Karpas-422 (cell line): ENCODE data around the gene KCNAB2. TPM values are rescaled to one million over a fixed set of nuclear protein-coding genes. Genes with fewer than 3 reads are reported as not detected.

Source experiments
- DNase-seq: peaks from one replicate; pipeline ENCODE4 v3.0.0-alpha.2; 2015
- H2AFZ ChIP-seq: fragments of 200-600 bp; sonication (generic); 2 replicates; pipeline ENCODE4 v1.6.1; 2014; ENCODE audit warnings: antibody characterized with exemption, low read length, mixed read lengths
- H3K27ac ChIP-seq: fragments of 200-600 bp; sonication (generic); 2 replicates; pipeline ENCODE4 v1.5.1; 2014; ENCODE audit warnings: mild to moderate bottlenecking, low read length, moderate library complexity
- H3K27me3 ChIP-seq: fragments of 200-600 bp; sonication (generic); 2 replicates; pipeline ENCODE4 v1.6.1; 2014; ENCODE audit warnings: low read length, mixed read lengths
- H3K36me3 ChIP-seq: fragments of 200-600 bp; sonication (generic); 2 replicates; pipeline ENCODE4 v1.6.1; 2014; ENCODE audit warnings: low read length, mixed read lengths; ENCODE audit not compliant: insufficient read depth
- H3K4me1 ChIP-seq: fragments of 200-600 bp; sonication (generic); 2 replicates; pipeline ENCODE4 v1.6.1; 2014; ENCODE audit warnings: mild to moderate bottlenecking, low read length, mixed read lengths
- H3K4me2 ChIP-seq: fragments of 200-600 bp; sonication (generic); 2 replicates; pipeline ENCODE4 v1.6.1; 2014; ENCODE audit warnings: low read length, low read depth, mild to moderate bottlenecking; ENCODE audit not compliant: poor library complexity, severe bottlenecking
- H3K4me3 ChIP-seq: fragments of 200-600 bp; sonication (generic); 2 replicates; pipeline ENCODE4 v1.5.1; 2014; ENCODE audit warnings: mild to moderate bottlenecking, antibody characterized with exemption, low read length, mixed read lengths
- H3K79me2 ChIP-seq: fragments of 200-600 bp; sonication (generic); 2 replicates; pipeline ENCODE4 v1.6.1; 2014; ENCODE audit warnings: mild to moderate bottlenecking, low read length, mixed read lengths
- H3K9ac ChIP-seq: fragments of 200-600 bp; sonication (generic); 2 replicates; pipeline ENCODE4 v1.6.0; 2014; ENCODE audit warnings: low read length
- H3K9me2 ChIP-seq: fragments of 200-600 bp; sonication (generic), shearing (Covaris generic); replicated peaks from 2 replicates; pipeline ENCODE4 v1.6.0; 2014; ENCODE audit warnings: mild to moderate bottlenecking, low read length, moderate library complexity; ENCODE audit not compliant: insufficient read depth
- H3K9me3 ChIP-seq: fragments of 300-700, 200-600 bp; sonication (generic); 2 replicates; pipeline ENCODE4 v1.6.1; 2014; ENCODE audit warnings: low read length, mixed read lengths
- H4K20me1 ChIP-seq: fragments of 200-600 bp; sonication (generic); 2 replicates; pipeline ENCODE4 v1.6.1; 2014; ENCODE audit warnings: mild to moderate bottlenecking, antibody characterized with exemption, low read length, low read depth; ENCODE audit not compliant: insufficient read depth
- total RNA-seq: library from RNA; depleted of rRNA; stranded (reverse); fragments of >200 nt; shearing (Covaris generic); gene quantifications from 2 replicates; pipeline ENCODE4 v1.2.3, GENCODE V29; 2014; ENCODE audit warnings: low replicate concordance; rRNA removed

The KCNAB2 gene
- total RNA-seq, 1 experiment from 2014 or later, result 27.3 TPM

DNA sequence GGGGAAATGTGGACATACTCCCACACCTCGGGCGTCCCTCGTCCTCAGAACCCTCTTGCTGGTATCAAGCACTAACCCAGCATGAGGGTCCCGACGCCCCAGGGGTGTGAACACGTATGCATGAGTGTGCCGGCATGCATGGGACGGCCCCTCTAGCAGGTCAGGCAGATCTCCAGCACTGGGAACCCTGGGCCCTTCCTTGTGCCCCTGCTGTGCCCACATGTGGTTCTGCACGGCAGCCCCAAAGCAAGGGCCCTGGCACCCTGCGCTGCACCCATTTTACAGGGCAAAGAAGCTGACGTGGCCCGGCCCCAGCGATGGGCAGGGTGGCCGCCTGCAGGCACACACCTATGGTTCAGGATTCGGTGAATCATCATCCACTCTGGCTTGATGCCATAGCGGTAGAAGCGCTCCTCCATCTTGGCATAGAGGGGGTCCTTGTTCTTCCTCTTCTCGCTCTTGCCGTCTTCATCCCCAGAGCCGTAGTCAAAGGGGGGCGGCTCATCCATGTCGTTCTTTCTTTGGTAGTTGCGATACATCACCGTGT is 100.2 kb downstream of the KCNAB2 start:
- no peaks in the 10 kb centered on the region for H3K9me2 ChIP-seq
- no peaks in the 10 kb centered on the region for H3K79me2 ChIP-seq
- H3K4me3 ChIP-seq, result no peak overlapping the region
- H4K20me1 ChIP-seq, result no peaks in the 10 kb centered on the region
- no peak overlapping the region for H2AFZ ChIP-seq
- no peaks in the 10 kb centered on the region for H3K36me3 ChIP-seq
- no peak overlapping the region for H3K4me2 ChIP-seq
- H3K9me3 ChIP-seq, result no peaks in the 10 kb centered on the region
- H3K27me3 ChIP-seq, result no peaks in the 10 kb centered on the region
- H3K9ac ChIP-seq, result no peak overlapping the region
- no peaks in the 10 kb centered on the region for H3K4me1 ChIP-seq
- no peak overlapping the region for H3K27ac ChIP-seq
- DNase-seq, result no peak

GRCh38 chr1:6148497-6149241 is 103.0 kb downstream of the KCNAB2 start:
- Histone ChIP-seq H2AFZ (no peak overlapping the region), H3K27ac (no peak overlapping the region), H3K4me1 (no peaks in the 10 kb centered on the region), H3K4me2 (no peak overlapping the region), H3K27me3 (no peaks in the 10 kb centered on the region), H3K36me3 (no peaks in the 10 kb centered on the region), H3K9me2 (no peaks in the 10 kb centered on the region), H3K79me2 (no peaks in the 10 kb centered on the region), H4K20me1 (no peaks in the 10 kb centered on the region), H3K4me3 (no peak overlapping the region), H3K9me3 (no peaks in the 10 kb centered on the region), H3K9ac (no peak overlapping the region)
- no peak for DNase-seq

- no peak for DNase-seq
- Histone ChIP-seq H3K9me2 (no peaks in the 10 kb centered on the region), H3K9ac (no peak overlapping the region), H3K27ac (no peak overlapping the region), H3K79me2 (no peaks in the 10 kb centered on the region), H2AFZ (no peak overlapping the region), H3K36me3 (no peaks in the 10 kb centered on the region), H3K4me1 (no peaks in the 10 kb centered on the region), H3K9me3 (no peaks in the 10 kb centered on the region), H3K27me3 (no peaks in the 10 kb centered on the region), H4K20me1 (no peaks in the 10 kb centered on the region), H3K4me2 (no peak overlapping the region), H3K4me3 (no peak overlapping the region)
Measured at GRCh38 chr1:6149597-6149996, 103.9 kb downstream of the KCNAB2 start.

DNA sequence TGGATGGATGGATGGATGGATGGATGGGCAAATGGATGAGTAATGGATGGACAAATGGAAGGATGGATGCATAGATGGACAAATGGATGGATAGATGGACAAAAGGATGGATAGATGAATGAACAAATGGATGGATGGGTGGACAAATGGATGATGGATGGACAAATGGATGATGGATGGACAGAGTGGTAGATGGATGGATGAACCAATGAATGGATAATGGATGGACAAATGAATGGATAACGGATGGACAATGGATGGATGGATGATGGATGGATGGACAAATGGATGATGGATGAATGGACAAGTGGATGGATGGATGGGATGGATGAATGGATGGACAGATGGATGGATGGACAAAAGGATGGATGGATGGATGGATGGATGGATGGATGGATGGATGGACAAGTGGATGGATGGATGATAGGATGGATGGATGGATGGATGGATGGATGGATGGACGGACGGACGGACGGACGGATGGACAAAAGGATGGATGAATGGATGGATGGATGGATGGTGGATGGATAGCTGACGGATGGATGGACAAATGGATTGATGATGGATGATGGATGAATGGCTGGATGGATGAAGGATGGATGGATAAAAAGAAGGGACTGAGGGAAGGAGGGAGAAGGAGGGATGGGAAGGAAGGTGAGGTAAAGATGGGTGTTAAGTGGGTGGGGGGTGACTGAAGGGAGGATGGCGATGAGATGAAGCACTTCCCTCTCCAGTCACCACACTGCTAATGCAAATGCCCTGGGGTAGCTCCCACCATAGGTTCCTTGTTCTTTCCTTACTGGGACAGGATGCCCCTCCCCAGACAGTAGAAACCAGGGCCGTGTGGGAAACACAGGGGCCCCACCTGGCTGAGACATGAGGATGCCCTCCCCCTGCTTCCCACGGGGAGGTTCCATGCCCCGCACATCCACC is 104.6 kb downstream of the KCNAB2 start:
- Histone ChIP-seq H3K9me3 (no peaks in the 10 kb centered on the region), H3K27ac (no peak overlapping the region), H3K9me2 (no peaks in the 10 kb centered on the region), H3K36me3 (no peaks in the 10 kb centered on the region), H3K27me3 (no peaks in the 10 kb centered on the region), H3K79me2 (no peaks in the 10 kb centered on the region), H2AFZ (no peak overlapping the region), H3K4me2 (no peak overlapping the region), H3K4me1 (no peaks in the 10 kb centered on the region), H3K9ac (no peak overlapping the region), H4K20me1 (no peaks in the 10 kb centered on the region), H3K4me3 (no peak overlapping the region)
- DNase-seq, result no peak

Other genes starting within 250 kb of the KCNAB2 start
- 3.9 and 7.9 TPM in 2 replicates for gene NPHP4, start 53.5 kb upstream of the KCNAB2 start, total RNA-seq
- gene CHD5, start 134.4 kb downstream of the KCNAB2 start, total RNA-seq, result not detected in 2 replicates
- 183 and 271 TPM in 2 replicates for gene RPL22, start 153.7 kb downstream of the KCNAB2 start, total RNA-seq
- not detected in 2 replicates for gene RNF207, start 160.2 kb downstream of the KCNAB2 start, total RNA-seq
- gene ICMT, start 190.1 kb downstream of the KCNAB2 start, total RNA-seq, result 31.4 and 38.9 TPM in 2 replicates
- not detected in 2 replicates for gene HES3, start 198.3 kb downstream of the KCNAB2 start, total RNA-seq
- gene GPR153, start 215.2 kb downstream of the KCNAB2 start, total RNA-seq, result 3.4 and 3.9 TPM in 2 replicates